DMS53 treated with DMSO at 0.1 percent for 48 hours (cell line): ENCODE measurements around the gene MCTP2.
"Not testable (repeated sequence)": the region's sequence is repeated elsewhere in the genome, so short reads cannot be mapped to it uniquely, and the experiment has no call there.

Experiments used
- DNase-seq: peaks from one replicate; lab custom pipeline; 2025; ENCODE audit not compliant: unreplicated experiment; lab: John Stamatoyannopoulos, UW

The MCTP2 gene

GRCh38 chr15:94235646-94236045 is 4.3 kb downstream of the MCTP2 start:
- no peak for DNase-seq

GRCh38 chr15:94236608-94237007 is 5.2 kb downstream of the MCTP2 start:
- no peak for DNase-seq

GRCh38 chr15:94237903-94238302 is 6.5 kb downstream of the MCTP2 start:
- DNase-seq, result no peak

GRCh38 chr15:94238539-94239118 is 7.3 kb downstream of the MCTP2 start:
- DNase-seq, result no peak

- no peak for DNase-seq
Observed at GRCh38 chr15:94239474-94239873, 8.1 kb downstream of the MCTP2 start.

GRCh38 chr15:94240480-94240879 is 9.1 kb downstream of the MCTP2 start:
- no peak for DNase-seq

- DNase-seq, result no peak
Observed at GRCh38 chr15:94242257-94242656, 10.9 kb downstream of the MCTP2 start.

GRCh38 chr15:94243003-94243402 is 11.6 kb downstream of the MCTP2 start:
- DNase-seq, result not testable (repeated sequence)

GRCh38 chr15:94243418-94243817 is 12.1 kb downstream of the MCTP2 start:
- no peak for DNase-seq

- DNase-seq, result peak; percentile 46
Observed at GRCh38 chr15:94246016-94246415, 14.7 kb downstream of the MCTP2 start.

GRCh38 chr15:94247789-94248638 is 16.7 kb downstream of the MCTP2 start:
- DNase-seq, result no peak

GRCh38 chr15:94250801-94251200 is 19.4 kb downstream of the MCTP2 start:
- DNase-seq, result no peak

- no peak for DNase-seq
Observed at GRCh38 chr15:94252223-94252766, 20.9 kb downstream of the MCTP2 start.

- no peak for DNase-seq
Observed at GRCh38 chr15:94252906-94253491, 21.6 kb downstream of the MCTP2 start.

- no peak for DNase-seq
Observed at GRCh38 chr15:94253742-94254141, 22.4 kb downstream of the MCTP2 start.

- no peak for DNase-seq
Observed at GRCh38 chr15:94255540-94255939, 24.2 kb downstream of the MCTP2 start.

GRCh38 chr15:94256511-94256910 is 25.1 kb downstream of the MCTP2 start:
- no peak for DNase-seq

- DNase-seq, result not testable (repeated sequence)
Observed at GRCh38 chr15:94257776-94258175, 26.4 kb downstream of the MCTP2 start.

GRCh38 chr15:94258246-94258645 is 26.9 kb downstream of the MCTP2 start:
- DNase-seq, result no peak

GRCh38 chr15:94259121-94259751 is 27.9 kb downstream of the MCTP2 start:
- no peak for DNase-seq

- DNase-seq, result no peak
Observed at GRCh38 chr15:94259863-94260262, 28.5 kb downstream of the MCTP2 start.
